ENCODE data around the gene ARHGEF25.

The ARHGEF25 gene

GRCh38 chr12:57620936-57621496 lies 9.8 kb downstream of the ARHGEF25 start:
- TF ChIP-seq, protein P1, sequence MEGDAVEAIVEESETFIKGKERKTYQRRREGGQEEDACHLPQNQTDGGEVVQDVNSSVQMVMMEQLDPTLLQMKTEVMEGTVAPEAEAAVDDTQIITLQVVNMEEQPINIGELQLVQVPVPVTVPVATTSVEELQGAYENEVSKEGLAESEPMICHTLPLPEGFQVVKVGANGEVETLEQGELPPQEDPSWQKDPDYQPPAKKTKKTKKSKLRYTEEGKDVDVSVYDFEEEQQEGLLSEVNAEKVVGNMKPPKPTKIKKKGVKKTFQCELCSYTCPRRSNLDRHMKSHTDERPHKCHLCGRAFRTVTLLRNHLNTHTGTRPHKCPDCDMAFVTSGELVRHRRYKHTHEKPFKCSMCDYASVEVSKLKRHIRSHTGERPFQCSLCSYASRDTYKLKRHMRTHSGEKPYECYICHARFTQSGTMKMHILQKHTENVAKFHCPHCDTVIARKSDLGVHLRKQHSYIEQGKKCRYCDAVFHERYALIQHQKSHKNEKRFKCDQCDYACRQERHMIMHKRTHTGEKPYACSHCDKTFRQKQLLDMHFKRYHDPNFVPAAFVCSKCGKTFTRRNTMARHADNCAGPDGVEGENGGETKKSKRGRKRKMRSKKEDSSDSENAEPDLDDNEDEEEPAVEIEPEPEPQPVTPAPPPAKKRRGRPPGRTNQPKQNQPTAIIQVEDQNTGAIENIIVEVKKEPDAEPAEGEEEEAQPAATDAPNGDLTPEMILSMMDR (IDR thresholded peaks at IDR 0.05; ENCODE audit: extremely low read depth, missing control alignments) = no peak
- DNase-seq (ENCODE audit: low spot score) = peak; percentile 53

DNA sequence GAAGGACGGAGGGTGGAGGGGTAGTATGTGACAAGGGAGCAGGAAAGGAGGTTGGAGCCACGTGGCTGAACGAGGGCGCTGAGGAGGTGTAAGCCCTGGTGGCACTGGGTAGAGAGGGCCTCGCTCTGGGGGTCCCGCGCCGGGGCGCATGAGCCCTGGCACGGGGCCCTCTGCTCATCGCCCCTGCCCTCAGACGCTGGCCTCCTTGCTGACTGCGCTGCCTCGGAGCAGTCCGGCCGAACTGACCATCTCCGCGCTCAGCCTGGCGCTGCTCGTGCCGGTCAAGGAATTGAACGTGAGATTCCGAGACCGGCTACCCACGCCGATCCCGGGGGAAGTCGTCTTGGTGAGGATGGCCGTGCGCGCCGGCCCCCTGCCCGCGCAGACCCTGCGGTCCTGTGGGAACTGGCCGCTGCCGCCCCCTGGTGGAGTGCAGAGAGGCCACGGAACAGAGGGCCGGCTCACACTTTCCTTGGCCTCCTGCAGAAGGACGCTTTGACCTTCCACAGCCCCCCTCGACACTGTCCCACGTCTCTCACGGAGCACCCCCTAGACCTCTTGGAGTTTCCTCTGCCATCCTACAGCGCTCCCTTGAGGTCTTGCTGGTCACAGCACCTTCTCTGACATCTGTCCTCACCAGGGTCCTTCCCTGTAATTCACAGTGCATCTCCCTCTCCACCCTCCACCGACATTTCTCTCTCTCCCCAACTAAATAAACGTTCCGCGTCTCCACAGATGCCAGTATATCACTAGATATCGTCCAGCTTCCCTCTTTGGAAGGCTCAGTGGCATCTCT lies 10.5 kb downstream of the ARHGEF25 start:
- DNase-seq (ENCODE audit: low spot score) = peak; percentile 88
- TF ChIP-seq, protein P1 (IDR thresholded peaks at IDR 0.05; ENCODE audit: extremely low read depth, missing control alignments) = peak; percentile 88

DNA sequence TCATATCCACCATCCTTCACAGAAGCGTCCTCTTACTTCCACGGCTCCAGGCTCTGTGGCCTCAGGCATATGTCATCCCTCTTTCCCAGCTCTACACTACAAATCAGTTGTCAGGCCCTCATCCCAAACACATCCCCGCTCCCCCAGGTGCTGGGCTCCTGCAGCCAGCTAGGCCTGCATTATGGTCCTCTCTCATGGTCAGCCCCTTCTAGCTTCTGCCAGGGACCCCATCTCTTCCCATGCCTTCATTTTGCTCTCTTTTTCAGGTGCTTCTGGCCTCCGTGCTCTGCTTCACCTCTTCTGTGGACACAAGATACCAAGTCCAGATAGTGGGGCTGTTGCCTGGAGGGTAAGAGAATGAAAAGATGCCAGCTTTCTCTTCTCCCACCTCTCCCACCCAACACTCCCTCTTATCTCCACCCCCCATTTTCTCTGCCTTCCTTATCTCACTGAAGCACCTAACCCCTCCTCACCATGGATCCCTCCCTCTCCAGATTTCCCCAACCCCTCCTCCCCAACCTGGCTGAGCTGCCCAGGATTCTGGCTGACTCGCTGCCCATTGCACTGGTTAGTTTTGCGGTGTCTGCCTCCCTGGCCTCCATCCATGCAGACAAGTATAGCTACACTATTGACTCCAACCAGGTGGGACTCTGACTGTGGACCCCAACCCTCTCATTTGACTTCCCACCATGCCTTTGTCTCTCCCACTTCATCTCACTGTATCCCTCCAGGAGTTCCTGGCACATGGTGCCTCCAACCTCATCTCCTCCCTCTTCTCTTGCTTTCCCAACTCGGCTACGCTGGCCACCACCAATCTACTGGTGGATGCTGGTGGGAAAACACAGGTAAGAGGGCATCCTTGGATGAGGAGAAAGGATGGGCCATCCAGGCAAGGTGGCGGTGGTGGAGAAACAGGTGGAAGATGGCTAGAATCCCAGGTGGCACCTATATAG lies 11.3 kb downstream of the ARHGEF25 start:
- DNase-seq (ENCODE audit: low spot score) = no peak

DNA sequence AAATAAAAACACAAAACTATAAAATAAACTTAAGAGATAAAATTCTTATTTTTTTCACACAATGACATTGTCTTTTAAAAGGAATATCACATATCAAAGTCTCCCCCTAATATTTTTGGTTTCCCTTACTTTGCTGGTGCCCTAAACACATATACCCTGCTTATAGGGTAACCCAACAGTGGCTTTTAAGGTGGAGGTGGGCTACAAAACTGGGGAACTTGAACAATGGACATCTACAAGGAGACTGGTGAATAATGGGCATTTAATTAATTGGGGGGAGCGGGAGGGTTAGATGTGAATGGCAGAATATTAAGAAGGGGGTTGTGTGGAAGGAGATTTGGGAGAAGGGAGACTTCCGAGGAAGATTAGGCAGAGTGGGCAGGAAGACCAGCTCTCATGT lies 12.2 kb downstream of the ARHGEF25 start:
- DNase-seq (ENCODE audit: low spot score) = no peak

More for the DNA sequence above, 11.3 kb downstream of the ARHGEF25 start:
- TF ChIP-seq, protein P1 (IDR thresholded peaks at IDR 0.05; ENCODE audit: extremely low read depth, missing control alignments) = no peak

DNA sequence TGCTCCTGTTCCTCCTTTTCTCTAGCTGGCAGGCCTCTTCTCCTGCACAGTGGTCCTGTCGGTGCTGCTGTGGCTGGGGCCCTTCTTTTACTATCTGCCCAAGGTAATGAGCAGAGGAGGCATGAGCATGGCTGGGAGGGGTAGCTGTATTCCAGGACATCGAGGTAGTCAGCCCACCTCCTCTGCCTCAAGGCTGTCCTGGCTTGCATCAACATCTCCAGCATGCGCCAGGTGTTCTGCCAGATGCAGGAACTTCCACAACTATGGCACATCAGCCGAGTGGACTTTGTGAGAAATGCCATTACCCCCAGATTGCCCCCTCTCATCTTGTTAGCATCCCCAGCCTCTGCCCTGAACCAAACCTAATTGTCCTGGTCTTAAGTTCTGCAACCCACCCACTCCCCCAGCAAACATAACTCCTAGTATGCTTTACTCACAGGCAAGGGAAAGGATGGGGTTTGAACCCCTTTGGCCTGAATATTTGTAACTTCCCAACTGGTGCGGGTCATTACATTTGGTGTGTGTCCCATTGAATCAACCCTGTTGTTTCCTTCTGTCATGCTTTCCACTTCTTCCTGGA lies 12.7 kb downstream of the ARHGEF25 start:
- DNase-seq (ENCODE audit: low spot score) = no peak
- TF ChIP-seq, protein P1 (IDR thresholded peaks at IDR 0.05; ENCODE audit: extremely low read depth, missing control alignments) = no peak

More for the DNA sequence above, 12.2 kb downstream of the ARHGEF25 start:
- TF ChIP-seq, protein P1 (IDR thresholded peaks at IDR 0.05; ENCODE audit: extremely low read depth, missing control alignments) = no peak

GRCh38 chr12:57624441-57625220 lies 13.4 kb downstream of the ARHGEF25 start:
- no peak for DNase-seq (ENCODE audit: low spot score)
- TF ChIP-seq, protein P1 (IDR thresholded peaks at IDR 0.05; ENCODE audit: extremely low read depth, missing control alignments) = no peak

All from GM20000 (cell line).